PC-9 (cell line): ENCODE results near the gene YEATS2. TPM values are rescaled to one million over a fixed set of nuclear protein-coding genes. Genes with fewer than 3 reads are reported as not detected.

Experiments used
- BruUV-seq: library from RNA; stranded (reverse); fragments of 400-500 nt; replicated peaks from 2 replicates; lab custom pipeline; 2021; lab: Mats Ljungman, UMichigan
- CTCF ChIA-PET: fragments of 300-600 bp; sonication (Branson Sonifier 250); formaldehyde crosslinking; loops from one replicate; lab custom pipeline; 2022; ENCODE audit warnings: antibody characterized with exemption; lab: Charles Lee
- POLR2A ChIA-PET: fragments of 300-600 bp; sonication (Branson Sonifier 250); formaldehyde crosslinking; loops from one replicate; lab custom pipeline; 2022; ENCODE audit warnings: antibody characterized with exemption; ENCODE audit not compliant: unreplicated experiment; lab: Charles Lee
- DNase-seq, 2 experiments: peaks; one replicate each; pipeline versions ENCODE4 v3.0.0 to v3.0.0-alpha.2; 2015 to 2022; ENCODE audit warnings: mixed read lengths in 1 of 2
- H2AFZ ChIP-seq: fragments of 200-600 bp; sonication (generic); 2 replicates; pipeline ENCODE4 v1.8.1; 2017; ENCODE audit warnings: antibody characterized with exemption
- H3F3A ChIP-seq: fragments of 200-600 bp; sonication (generic); 2 replicates; pipeline ENCODE4 v1.8.1; 2017; ENCODE audit warnings: antibody characterized with exemption, mild to moderate bottlenecking, low read depth; ENCODE audit not compliant: insufficient read depth
- H3K27ac ChIP-seq: fragments of 200-600 bp; sonication (generic); 2 replicates; pipeline ENCODE4 v1.6.1; 2016; ENCODE audit warnings: mixed run types
- H3K27me3 ChIP-seq: fragments of 200-600 bp; sonication (generic); 2 replicates; pipeline ENCODE4 v1.6.1; 2016; ENCODE audit warnings: low read depth, mixed run types; ENCODE audit not compliant: insufficient read depth
- H3K36me3 ChIP-seq: fragments of 200-600 bp; sonication (generic); 2 replicates; pipeline ENCODE4 v1.6.1; 2016; ENCODE audit warnings: low read depth, mixed run types
- H3K4me1 ChIP-seq: fragments of 200-600 bp; sonication (generic); replicated peaks from 2 replicates; pipeline ENCODE4 v1.6.1; 2016; ENCODE audit warnings: mixed run types; ENCODE audit not compliant: insufficient read depth
- H3K4me2 ChIP-seq: fragments of 200-600 bp; sonication (generic); 2 replicates; pipeline ENCODE4 v1.6.1; 2017; ENCODE audit warnings: mixed run types
- H3K4me3 ChIP-seq: fragments of 200-600 bp; sonication (generic); 2 replicates; pipeline ENCODE4 v1.6.1; 2016; ENCODE audit warnings: mixed run types
- H3K79me2 ChIP-seq: fragments of 200-600 bp; sonication (generic); 2 replicates; pipeline ENCODE4 v1.6.1; 2017; ENCODE audit warnings: low read depth, mixed run types
- H3K9me2 ChIP-seq: fragments of 200-600 bp; sonication (generic); 2 replicates; pipeline ENCODE4 v1.8.1; 2017; ENCODE audit warnings: mild to moderate bottlenecking; ENCODE audit not compliant: insufficient read depth
- H3K9me3 ChIP-seq: fragments of 200-600 bp; sonication (generic); 2 replicates; pipeline ENCODE4 v1.8.1; 2016; ENCODE audit warnings: low read depth; ENCODE audit not compliant: insufficient read depth
- H4K20me1 ChIP-seq: fragments of 200-600 bp; sonication (generic); 2 replicates; pipeline ENCODE4 v1.8.1; 2017; ENCODE audit not compliant: insufficient read depth
- CTCF ChIP-seq: fragments of 200-600 bp; sonication (generic); conservative IDR thresholded peaks from 2 replicates; pipeline ENCODE4 v1.6.1; 2017; ENCODE audit warnings: mixed run types, antibody characterized with exemption, mild to moderate bottlenecking, moderate library complexity
- EZH2 ChIP-seq: fragments of 200-600 bp; sonication (generic); IDR thresholded peaks from 2 replicates; pipeline ENCODE4 v1.8.0; 2017; ENCODE audit warnings: antibody characterized with exemption, low read depth
- intact Hi-C: fragments of 100-400 bp; cut with micrococcal nuclease; formaldehyde crosslinking; loops from one replicate; pipeline ENCODE4 v1.10.0; 2022; ENCODE audit not compliant: unreplicated experiment
- total RNA-seq: library from RNA; stranded (reverse); gene quantifications from 2 replicates; pipeline ENCODE4 v1.2.3, GENCODE V29; 2021

Gene YEATS2
- total RNA-seq, 1 experiment from 2014 or later = 37.2 TPM

DNA sequence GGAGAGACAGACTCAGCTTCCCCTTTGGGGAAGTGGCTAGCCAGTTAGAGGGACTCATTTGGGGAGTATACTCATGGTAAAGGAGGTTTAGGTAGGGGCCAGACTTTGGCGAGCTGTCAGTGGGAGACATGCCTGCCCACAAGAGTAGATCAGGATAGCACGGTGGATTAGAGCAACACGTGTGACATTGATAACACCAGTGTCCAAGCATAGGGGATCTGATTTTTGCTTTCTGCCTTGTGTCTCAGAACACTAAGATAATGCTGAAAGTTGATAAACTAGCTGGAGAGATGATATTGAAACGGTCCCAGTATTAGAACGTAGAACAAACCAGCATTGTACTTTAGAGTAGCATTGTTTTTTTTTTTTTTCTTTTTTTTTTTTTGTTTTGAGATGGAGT lies 101.9 kb downstream of the YEATS2 start:
- Histone ChIP-seq H3K4me2 (no peak overlapping the region), H3F3A (no peaks in the 10 kb centered on the region), H3K9me2 (no peaks in the 10 kb centered on the region), H3K27ac (no peak overlapping the region), H3K79me2 (no peaks in the 10 kb centered on the region), H4K20me1 (no peaks in the 10 kb centered on the region), H3K27me3 (no peaks in the 10 kb centered on the region), H2AFZ (no peak overlapping the region), H3K4me1 (no peaks in the 10 kb centered on the region), H3K9me3 (no peaks in the 10 kb centered on the region), H3K4me3 (no peak overlapping the region), H3K36me3 (peaks cover 29% of the 10 kb centered on the region; the same call in 1 of the 2 replicates)
- POLR2A ChIA-PET = interaction anchor here (0.6 kb wide), 2 partner anchors 45 kb away, joined by 3 to 31 read pairs; no protein-coding TSS in a partner anchor
- no peak for TF ChIP-seq EZH2
- no peak for TF ChIP-seq CTCF
- no TSS peak for BruUV-seq
- intact Hi-C loops = no loop called here
- no peak for DNase-seq
- CTCF ChIA-PET = no interaction called here

DNA sequence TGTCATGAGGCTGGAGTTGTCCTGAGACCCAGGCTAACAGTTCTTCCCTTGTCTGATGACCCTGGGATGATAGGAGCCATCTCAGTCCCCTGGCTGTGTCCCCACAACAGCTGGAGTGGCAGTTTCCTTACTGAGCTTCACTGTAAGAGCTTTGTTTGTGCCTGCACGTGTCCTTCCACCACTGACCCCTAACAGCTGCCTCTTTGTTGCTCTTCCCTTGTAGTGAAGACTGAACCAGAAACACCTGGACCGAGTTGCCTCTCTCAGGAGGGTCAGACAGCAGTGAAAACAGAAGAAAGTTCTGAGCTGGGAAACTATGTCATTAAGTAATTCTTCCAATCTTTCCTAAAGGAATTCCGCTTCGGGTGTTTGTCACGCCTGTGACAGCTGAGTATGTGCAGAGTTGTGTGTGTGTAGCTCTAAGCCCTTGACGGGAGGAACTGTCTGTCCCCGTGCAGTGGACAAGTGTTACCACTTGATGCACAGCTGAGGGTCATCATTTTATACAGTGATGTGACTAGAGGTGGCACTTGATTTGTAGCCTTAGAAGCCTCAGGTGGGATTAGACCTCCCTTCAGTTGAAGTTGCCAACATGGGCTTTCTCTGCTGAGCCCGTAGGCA lies 102.8 kb downstream of the YEATS2 start:
- BruUV-seq = no TSS peak
- H3K4me2 ChIP-seq = no peak overlapping the region
- H3F3A ChIP-seq = no peaks in the 10 kb centered on the region
- no peak overlapping the region for H3K4me3 ChIP-seq
- peaks cover 31% of the 10 kb centered on the region; the same call in 1 of the 2 replicates for H3K36me3 ChIP-seq
- TF ChIP-seq CTCF = no peak
- no peak for TF ChIP-seq EZH2
- H2AFZ ChIP-seq = no peak overlapping the region
- DNase-seq = no peak
- POLR2A ChIA-PET = no interaction called here
- no peaks in the 10 kb centered on the region for H3K9me2 ChIP-seq
- no peaks in the 10 kb centered on the region for H3K27me3 ChIP-seq
- H3K27ac ChIP-seq = no peak overlapping the region
- no peaks in the 10 kb centered on the region for H3K79me2 ChIP-seq
- H4K20me1 ChIP-seq = no peaks in the 10 kb centered on the region
- H3K9me3 ChIP-seq = no peaks in the 10 kb centered on the region
- intact Hi-C loops = no loop called here
- no peaks in the 10 kb centered on the region for H3K4me1 ChIP-seq
- CTCF ChIA-PET = no interaction called here

GRCh38 chr3:183801601-183802000 lies 104.0 kb downstream of the YEATS2 start:
- Histone ChIP-seq H3K4me3 (no peak overlapping the region), H3K36me3 (peaks cover 39% of the 10 kb centered on the region; the same call in 1 of the 2 replicates), H2AFZ (no peak overlapping the region), H3F3A (no peaks in the 10 kb centered on the region), H3K79me2 (no peaks in the 10 kb centered on the region), H3K4me1 (no peaks in the 10 kb centered on the region), H4K20me1 (no peaks in the 10 kb centered on the region), H3K27ac (no peak overlapping the region), H3K9me2 (no peaks in the 10 kb centered on the region), H3K4me2 (no peak overlapping the region), H3K9me3 (no peaks in the 10 kb centered on the region), H3K27me3 (no peaks in the 10 kb centered on the region)
- no TSS peak for BruUV-seq
- ChIA-PET POLR2A (no interaction called here), CTCF (no interaction called here)
- TF ChIP-seq CTCF (no peak), EZH2 (no peak)
- no peak for DNase-seq
- intact Hi-C loops = no loop called here
